ENCODE data around the gene LAS1L.

DNA sequence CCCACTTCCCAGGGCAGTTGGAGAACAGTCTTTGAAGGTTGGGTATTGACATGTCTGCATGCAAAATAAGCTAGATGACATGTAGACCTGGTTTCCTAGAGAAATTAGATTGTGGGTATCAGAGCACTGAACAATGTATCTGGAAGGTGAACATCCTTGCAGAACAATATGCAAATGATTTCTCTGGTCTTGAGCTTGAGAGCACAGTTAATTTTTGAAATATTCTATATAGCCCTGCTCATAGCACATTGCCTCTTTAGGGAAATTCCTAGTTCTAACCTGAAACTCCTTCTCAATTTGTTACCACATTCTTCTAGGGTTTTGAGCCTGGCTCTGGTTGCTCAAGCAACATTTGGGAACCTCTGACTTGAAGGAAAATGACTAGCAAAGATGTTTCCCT, 41.6 kb upstream of the LAS1L start:
- TF ChIP-seq EZH2 (IDR thresholded peaks at IDR 0.05; ENCODE audit: borderline replicate concordance, insufficient read depth, low read depth, low read length, poor library complexity, severe bottlenecking), result no peak
- TF ChIP-seq, protein P1, sequence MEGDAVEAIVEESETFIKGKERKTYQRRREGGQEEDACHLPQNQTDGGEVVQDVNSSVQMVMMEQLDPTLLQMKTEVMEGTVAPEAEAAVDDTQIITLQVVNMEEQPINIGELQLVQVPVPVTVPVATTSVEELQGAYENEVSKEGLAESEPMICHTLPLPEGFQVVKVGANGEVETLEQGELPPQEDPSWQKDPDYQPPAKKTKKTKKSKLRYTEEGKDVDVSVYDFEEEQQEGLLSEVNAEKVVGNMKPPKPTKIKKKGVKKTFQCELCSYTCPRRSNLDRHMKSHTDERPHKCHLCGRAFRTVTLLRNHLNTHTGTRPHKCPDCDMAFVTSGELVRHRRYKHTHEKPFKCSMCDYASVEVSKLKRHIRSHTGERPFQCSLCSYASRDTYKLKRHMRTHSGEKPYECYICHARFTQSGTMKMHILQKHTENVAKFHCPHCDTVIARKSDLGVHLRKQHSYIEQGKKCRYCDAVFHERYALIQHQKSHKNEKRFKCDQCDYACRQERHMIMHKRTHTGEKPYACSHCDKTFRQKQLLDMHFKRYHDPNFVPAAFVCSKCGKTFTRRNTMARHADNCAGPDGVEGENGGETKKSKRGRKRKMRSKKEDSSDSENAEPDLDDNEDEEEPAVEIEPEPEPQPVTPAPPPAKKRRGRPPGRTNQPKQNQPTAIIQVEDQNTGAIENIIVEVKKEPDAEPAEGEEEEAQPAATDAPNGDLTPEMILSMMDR (IDR thresholded peaks at IDR 0.05), result no peak

Data from B cell (primary cell).